NT2/D1 (cell line): ENCODE results near the gene TLNRD1.
A peak's percentile ranks its signal among the peaks of the same experiment; 100 is the strongest.

Experiments used
- DNase-seq: peaks from one replicate; pipeline ENCODE4 v3.0.0-alpha.2; 2011; ENCODE audit warnings: low read depth, low spot score
- H3K27me3 ChIP-seq: 2 replicates; pipeline ENCODE4 v1.6.0; 2011; ENCODE audit warnings: mild to moderate bottlenecking; ENCODE audit not compliant: insufficient read length, insufficient read depth
- H3K36me3 ChIP-seq: 2 replicates; pipeline ENCODE4 v1.6.1; 2011; ENCODE audit warnings: mild to moderate bottlenecking, low read length, mixed read lengths; ENCODE audit not compliant: insufficient read depth, insufficient read length
- H3K4me1 ChIP-seq: 2 replicates; pipeline ENCODE4 v1.5.1; 2011; ENCODE audit not compliant: insufficient read depth, insufficient read length
- H3K4me3 ChIP-seq: 2 replicates; pipeline ENCODE4 v1.5.1; 2011; ENCODE audit warnings: low read depth; ENCODE audit not compliant: insufficient read length
- H3K9ac ChIP-seq: 2 replicates; pipeline ENCODE4 v1.6.0; 2011; ENCODE audit warnings: low read depth; ENCODE audit not compliant: insufficient read length
- H3K9me3 ChIP-seq: 2 replicates; pipeline ENCODE4 v1.5.1; 2011; ENCODE audit warnings: mild to moderate bottlenecking, low read length; ENCODE audit not compliant: insufficient read depth
- SUZ12 ChIP-seq: IDR thresholded peaks from 2 replicates; pipeline ENCODE4 v1.6.1; 2011; ENCODE audit not compliant: insufficient read length, insufficient read depth; ENCODE audit errors: extremely low read depth
- YY1 ChIP-seq: IDR thresholded peaks from 2 replicates; pipeline ENCODE4 v1.6.1; 2011; ENCODE audit not compliant: insufficient read length, insufficient read depth
- ZNF274 ChIP-seq: IDR thresholded peaks from 2 replicates; pipeline ENCODE4 v1.6.1; 2011; ENCODE audit warnings: mild to moderate bottlenecking, low read depth, low read length

The TLNRD1 gene

GRCh38 chr15:80989081-80989517 lies 11.6 kb upstream of the TLNRD1 start:
- H3K36me3 ChIP-seq, result peaks cover 13% of the 10 kb centered on the region
- no peaks in the 10 kb centered on the region for H3K4me1 ChIP-seq
- TF ChIP-seq SUZ12 (no peak), YY1 (no peak), ZNF274 (no peak)
- peak overlapping the region; percentile 92 for H3K9ac ChIP-seq
- DNase-seq, result no peak
- peak overlapping the region; percentile 91 for H3K4me3 ChIP-seq
- H3K27me3 ChIP-seq, result no peaks in the 10 kb centered on the region
- H3K9me3 ChIP-seq, result no peaks in the 10 kb centered on the region

GRCh38 chr15:80989518-80990478 lies 10.9 kb upstream of the TLNRD1 start, which contains the start of gene MESD:
MESD (minus strand) TSS chr15:80989819; CDS start chr15:80989791, 28 bp downstream.
- peak within 1 kb of the TSS; percentile 92 for H3K9ac ChIP-seq
- peaks cover 13% of the 10 kb centered on the region for H3K36me3 ChIP-seq
- peak within 1 kb of the TSS; percentile 91 for H3K4me3 ChIP-seq
- peak; percentile 96 for DNase-seq
- H3K4me1 ChIP-seq, result no peaks in the 10 kb centered on the region
- no peaks in the 10 kb centered on the region for H3K27me3 ChIP-seq
- H3K9me3 ChIP-seq, result no peaks in the 10 kb centered on the region
- peak; percentile 86 for TF ChIP-seq YY1
- TF ChIP-seq ZNF274, result no peak

GRCh38 chr15:80990955-80991354 lies 9.8 kb upstream of the TLNRD1 start:
- peaks cover 6% of the 10 kb centered on the region for H3K36me3 ChIP-seq

DNA sequence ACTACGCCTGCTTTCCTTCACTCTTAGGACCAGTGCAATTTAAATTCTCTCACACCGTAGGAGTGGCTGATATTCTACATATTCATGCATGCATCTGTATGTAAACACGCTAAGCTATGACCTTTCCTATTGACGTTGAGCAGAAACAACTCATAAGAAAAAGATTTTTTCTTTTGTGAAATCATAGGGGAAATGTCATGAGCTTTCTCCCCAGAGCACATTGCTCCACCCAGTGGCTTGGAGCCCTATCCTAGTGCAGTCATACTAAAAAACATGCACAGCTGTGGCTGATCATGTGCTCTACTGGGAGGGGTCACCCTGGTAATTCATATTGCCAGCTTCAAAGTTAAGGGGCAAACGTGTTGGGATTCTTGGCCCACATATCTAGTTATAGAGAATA lies 9.3 kb upstream of the TLNRD1 start:
- no peak overlapping the region for H3K4me3 ChIP-seq
- DNase-seq, result no peak
- H3K9ac ChIP-seq, result no peak overlapping the region

More at GRCh38 chr15:80990955-80991354, 9.8 kb upstream of the TLNRD1 start:
- no peaks in the 10 kb centered on the region for H3K4me1 ChIP-seq
- H3K27me3 ChIP-seq, result no peaks in the 10 kb centered on the region
- no peak overlapping the region for H3K4me3 ChIP-seq
- DNase-seq, result no peak
- H3K9me3 ChIP-seq, result no peaks in the 10 kb centered on the region
- TF ChIP-seq ZNF274 (no peak), SUZ12 (no peak), YY1 (no peak)
- H3K9ac ChIP-seq, result no peak overlapping the region

GRCh38 chr15:80992006-80992405 lies 8.7 kb upstream of the TLNRD1 start:
- Histone ChIP-seq H3K4me1 (no peaks in the 10 kb centered on the region), H3K36me3 (peaks cover 5% of the 10 kb centered on the region), H3K9ac (no peak overlapping the region), H3K27me3 (no peaks in the 10 kb centered on the region), H3K9me3 (no peaks in the 10 kb centered on the region), H3K4me3 (no peak overlapping the region)
- TF ChIP-seq ZNF274 (no peak), SUZ12 (no peak), YY1 (no peak)
- DNase-seq, result no peak

More for the DNA sequence above, 9.3 kb upstream of the TLNRD1 start:
- Histone ChIP-seq H3K4me1 (no peaks in the 10 kb centered on the region), H3K27me3 (no peaks in the 10 kb centered on the region), H3K36me3 (peaks cover 5% of the 10 kb centered on the region), H3K9me3 (no peaks in the 10 kb centered on the region)
- TF ChIP-seq ZNF274, result no peak
- no peak for TF ChIP-seq YY1
- TF ChIP-seq SUZ12, result no peak

DNA sequence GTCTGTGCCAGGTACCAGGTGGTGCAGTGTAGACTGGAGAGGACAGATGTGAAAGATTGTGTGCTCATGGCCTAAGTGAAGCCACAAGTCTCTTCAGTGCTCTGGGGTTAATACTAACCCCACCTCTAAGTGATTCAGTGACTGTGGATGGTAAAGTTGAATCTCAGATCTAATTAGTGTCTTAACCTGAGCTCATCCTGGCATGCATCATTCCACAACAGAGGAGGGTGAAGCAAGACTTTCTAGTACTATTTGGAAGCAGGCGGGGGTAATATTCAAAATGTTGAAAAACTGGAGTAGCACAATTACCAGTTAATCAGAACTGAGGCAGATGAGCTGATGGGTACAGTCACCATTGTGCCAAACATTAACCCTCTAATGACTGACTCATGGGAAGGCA lies 8.3 kb upstream of the TLNRD1 start:
- no peaks in the 10 kb centered on the region for H3K9me3 ChIP-seq
- no peaks in the 10 kb centered on the region for H3K4me1 ChIP-seq
- TF ChIP-seq ZNF274 (no peak), YY1 (no peak), SUZ12 (no peak)
- no peak overlapping the region for H3K9ac ChIP-seq
- H3K4me3 ChIP-seq, result no peak overlapping the region
- H3K27me3 ChIP-seq, result no peaks in the 10 kb centered on the region
- peaks cover 5% of the 10 kb centered on the region for H3K36me3 ChIP-seq
- DNase-seq, result no peak

DNA sequence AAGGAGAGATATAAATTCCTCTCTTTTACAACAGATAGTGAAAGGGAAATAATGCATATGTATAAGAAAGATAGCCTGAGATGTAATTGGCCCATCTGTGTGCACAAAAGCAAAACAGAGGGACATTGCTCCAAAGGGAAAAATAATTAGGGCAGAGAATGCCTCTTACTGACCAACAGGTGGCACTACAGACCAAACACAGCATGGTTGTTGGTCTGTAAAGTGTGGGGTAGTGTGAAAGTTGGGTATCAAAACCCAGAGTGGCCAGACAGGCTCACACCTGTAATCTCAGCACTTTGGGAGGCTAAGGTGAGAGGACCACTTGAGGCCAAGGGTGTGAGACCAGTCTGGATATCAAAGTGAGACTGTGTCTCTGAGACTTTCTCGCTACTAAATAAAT lies 4.5 kb upstream of the TLNRD1 start:
- no peak for TF ChIP-seq ZNF274
- no peak for TF ChIP-seq YY1
- TF ChIP-seq SUZ12, result no peak
- Histone ChIP-seq H3K9me3 (no peaks in the 10 kb centered on the region), H3K4me1 (no peaks in the 10 kb centered on the region), H3K27me3 (no peaks in the 10 kb centered on the region), H3K4me3 (no peak overlapping the region), H3K9ac (no peak overlapping the region), H3K36me3 (no peaks in the 10 kb centered on the region)
- DNase-seq, result peak; percentile 42
